Peyer's patch (tissue), 4 donors: ENCODE results near the gene KLC1.

Experiments
- POLR2A ChIP-seq, 2 donors: fragments of 450-650 bp; IDR thresholded peaks; one replicate each; pipeline ENCODE4 v1.5.1; 2017; ENCODE audit warnings: antibody characterized with exemption in 2 of 2, mild to moderate bottlenecking in 2 of 2, moderate library complexity in 2 of 2
- TF ChIP-seq, protein P1 (sequence below), 6 experiments: fragments of 450-650 bp in 4 of 6; fragments of 200-600 bp in 2 of 6; sonication (generic) in 1 of 6; IDR thresholded peaks; one replicate each; pipeline ENCODE4 v1.5.1; 2017 to 2019; ENCODE audit warnings: antibody characterized with exemption in 6 of 6, mild to moderate bottlenecking in 3 of 6, moderate library complexity in 1 of 6

DNA sequence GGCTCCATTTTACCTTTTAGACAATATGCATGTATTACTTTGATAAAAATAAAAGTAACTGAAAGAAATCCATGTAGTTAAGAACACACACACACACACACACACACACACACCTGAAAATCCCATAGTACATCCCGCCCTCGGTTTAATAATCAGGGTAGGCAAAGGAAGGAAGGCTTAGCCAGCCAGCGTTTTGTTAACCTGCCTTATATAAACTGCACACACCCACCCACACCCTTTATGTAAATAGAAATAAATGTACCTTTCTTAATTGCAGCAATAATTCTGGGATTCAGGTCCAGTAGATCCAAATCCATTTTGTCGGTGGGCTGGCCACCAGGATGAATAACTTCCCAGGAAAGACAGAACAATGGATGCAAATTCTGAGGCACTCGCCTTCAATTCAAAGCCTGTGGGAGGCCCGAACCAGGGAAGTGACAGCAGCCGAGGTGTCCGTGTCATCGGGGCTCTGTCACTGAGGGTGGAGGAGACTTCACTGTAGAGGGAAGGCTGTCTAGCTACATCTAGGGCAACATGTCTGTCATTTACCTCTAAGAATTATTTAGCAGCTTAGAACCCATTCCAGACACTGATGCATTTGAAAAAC, 81.9 kb downstream of the KLC1 start:
- TF ChIP-seq, protein P1, sequence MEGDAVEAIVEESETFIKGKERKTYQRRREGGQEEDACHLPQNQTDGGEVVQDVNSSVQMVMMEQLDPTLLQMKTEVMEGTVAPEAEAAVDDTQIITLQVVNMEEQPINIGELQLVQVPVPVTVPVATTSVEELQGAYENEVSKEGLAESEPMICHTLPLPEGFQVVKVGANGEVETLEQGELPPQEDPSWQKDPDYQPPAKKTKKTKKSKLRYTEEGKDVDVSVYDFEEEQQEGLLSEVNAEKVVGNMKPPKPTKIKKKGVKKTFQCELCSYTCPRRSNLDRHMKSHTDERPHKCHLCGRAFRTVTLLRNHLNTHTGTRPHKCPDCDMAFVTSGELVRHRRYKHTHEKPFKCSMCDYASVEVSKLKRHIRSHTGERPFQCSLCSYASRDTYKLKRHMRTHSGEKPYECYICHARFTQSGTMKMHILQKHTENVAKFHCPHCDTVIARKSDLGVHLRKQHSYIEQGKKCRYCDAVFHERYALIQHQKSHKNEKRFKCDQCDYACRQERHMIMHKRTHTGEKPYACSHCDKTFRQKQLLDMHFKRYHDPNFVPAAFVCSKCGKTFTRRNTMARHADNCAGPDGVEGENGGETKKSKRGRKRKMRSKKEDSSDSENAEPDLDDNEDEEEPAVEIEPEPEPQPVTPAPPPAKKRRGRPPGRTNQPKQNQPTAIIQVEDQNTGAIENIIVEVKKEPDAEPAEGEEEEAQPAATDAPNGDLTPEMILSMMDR (IDR thresholded peaks at IDR 0.05), result no peak
- no peak for TF ChIP-seq POLR2A (IDR thresholded peaks at IDR 0.05)
